Calu3 (cell line): ENCODE results near the gene CDC73. TPM values are rescaled to one million over a fixed set of nuclear protein-coding genes. Genes with fewer than 3 reads are reported as not detected.

Source experiments
- BruUV-seq: library from RNA; stranded (reverse); fragments of 400-500 nt; replicated peaks from 2 replicates; lab custom pipeline; 2021; lab: Mats Ljungman, UMichigan
- CTCF ChIA-PET: fragments of 300-600 bp; sonication (Branson Sonifier 250); formaldehyde crosslinking; loops from one replicate; lab custom pipeline; 2022; ENCODE audit warnings: antibody characterized with exemption; lab: Charles Lee
- DNase-seq: peaks from one replicate; pipeline ENCODE4 v3.0.0; 2022
- H3K27ac Mint-ChIP-seq: one replicate; pipeline ENCODE4 v1.8.0; 2022; ENCODE audit warnings: mixed read lengths; ENCODE audit not compliant: unreplicated experiment
- H3K27me3 Mint-ChIP-seq: one replicate; pipeline ENCODE4 v1.8.0; 2022; ENCODE audit warnings: mixed read lengths; ENCODE audit not compliant: unreplicated experiment
- H3K36me3 Mint-ChIP-seq: one replicate; pipeline ENCODE4 v1.8.0; 2022; ENCODE audit warnings: mild to moderate bottlenecking, moderate library complexity, mixed read lengths; ENCODE audit not compliant: insufficient read depth, unreplicated experiment
- H3K4me1 Mint-ChIP-seq: one replicate; pipeline ENCODE4 v1.8.0; 2022; ENCODE audit warnings: mild to moderate bottlenecking, low read depth, mixed read lengths; ENCODE audit not compliant: unreplicated experiment
- H3K4me3 Mint-ChIP-seq: one replicate; pipeline ENCODE4 v1.8.0; 2022; ENCODE audit warnings: mild to moderate bottlenecking, low read depth, moderate library complexity, mixed read lengths; ENCODE audit not compliant: unreplicated experiment
- H3K9me3 Mint-ChIP-seq: one replicate; pipeline ENCODE4 v1.8.0; 2022; ENCODE audit warnings: low read depth, mixed read lengths; ENCODE audit not compliant: unreplicated experiment
- CTCF ChIP-seq: fragments of 200-600 bp; IDR thresholded peaks from one replicate; pipeline ENCODE4 v1.8.0; 2022; ENCODE audit warnings: antibody characterized with exemption; ENCODE audit not compliant: unreplicated experiment
- intact Hi-C: fragments of 100-400 bp; cut with micrococcal nuclease; formaldehyde crosslinking; loops from one replicate; pipeline ENCODE4 v1.10.0; 2022; ENCODE audit not compliant: unreplicated experiment
- total RNA-seq: library from RNA; stranded (reverse); gene quantifications from 2 replicates; pipeline ENCODE4 v1.2.3, GENCODE V29; 2022

Gene CDC73
- total RNA-seq, 1 experiment from 2014 or later = 75.2 TPM

- H3K9me3 Mint-ChIP-seq = no peaks in the 10 kb centered on the region
- H3K27me3 Mint-ChIP-seq = no peaks in the 10 kb centered on the region
- CTCF ChIA-PET = interaction anchor here (0.8 to 2.1 kb wide), 2 partner anchors 17 to 46 kb away, joined by 3 to 8 read pairs; partner anchors contain the start of genes CDC73, RO60 and UCHL5
- intact Hi-C loops = loop anchor here (2.0 to 5.0 kb wide), 3 partner anchors 18 to 293 kb away; partner anchors contain the start of gene CDC73
- H3K4me3 Mint-ChIP-seq = peak within 1 kb of the TSS; percentile 83
- H3K4me1 Mint-ChIP-seq = peaks cover 17% of the 10 kb centered on the region
- no TSS peak for BruUV-seq
- H3K36me3 Mint-ChIP-seq = peaks cover 22% of the 10 kb centered on the region
- peak within 1 kb of the TSS; percentile 76 for H3K27ac Mint-ChIP-seq
- no peak for TF ChIP-seq CTCF
- DNase-seq = peak; percentile 90
Measured at GRCh38 chr1:193104907-193105820, 16.7 kb upstream of the CDC73 start, which contains the start of gene GLRX2. Gene GLRX2, minus strand, starts transcription at chr1:193105414. Its CDS starts 32 bp downstream, at chr1:193105382.

- Mint-ChIP-seq H3K27ac (peak overlapping the region; percentile 76), H3K36me3 (peaks cover 22% of the 10 kb centered on the region), H3K4me1 (peaks cover 17% of the 10 kb centered on the region), H3K4me3 (peak overlapping the region; percentile 83), H3K27me3 (no peaks in the 10 kb centered on the region), H3K9me3 (no peaks in the 10 kb centered on the region)
- DNase-seq = no peak
- CTCF ChIA-PET = interaction anchor here (0.8 to 2.1 kb wide), 2 partner anchors 16 to 47 kb away, joined by 3 to 8 read pairs; partner anchors contain the start of genes CDC73, RO60 and UCHL5
- BruUV-seq = TSS peak; percentile 83
- intact Hi-C loops = loop anchor here (2.0 kb wide), 1 partner anchor 17 kb away; the partner anchor contains the start of gene CDC73
- TF ChIP-seq CTCF = no peak
Measured at GRCh38 chr1:193105821-193106177, 16.0 kb upstream of the CDC73 start.

- Mint-ChIP-seq H3K27me3 (no peaks in the 10 kb centered on the region), H3K36me3 (peaks cover 22% of the 10 kb centered on the region), H3K27ac (no peak overlapping the region), H3K4me3 (no peak overlapping the region), H3K9me3 (no peaks in the 10 kb centered on the region), H3K4me1 (peaks cover 16% of the 10 kb centered on the region)
- intact Hi-C loops = no loop called here
- no peak for TF ChIP-seq CTCF
- BruUV-seq = no TSS peak
- no peak for DNase-seq
- CTCF ChIA-PET = no interaction called here
Measured at GRCh38 chr1:193108471-193108870, 13.4 kb upstream of the CDC73 start.

- Mint-ChIP-seq H3K27me3 (no peaks in the 10 kb centered on the region), H3K4me1 (peaks cover 9% of the 10 kb centered on the region), H3K27ac (no peak overlapping the region), H3K4me3 (no peak overlapping the region), H3K9me3 (no peaks in the 10 kb centered on the region), H3K36me3 (peaks cover 12% of the 10 kb centered on the region)
- TF ChIP-seq CTCF = no peak
- CTCF ChIA-PET = no interaction called here
- no peak for DNase-seq
- no TSS peak for BruUV-seq
- intact Hi-C loops = no loop called here
Measured at GRCh38 chr1:193109619-193110018, 12.2 kb upstream of the CDC73 start.
